DMS114 treated with DMSO at 0.1 percent for 48 hours (cell line): Measurements from ENCODE around the gene KCTD16.
A peak's percentile ranks its signal among the peaks of the same experiment; 100 is the strongest.

Source experiments
- DNase-seq: peaks from one replicate; lab custom pipeline; 2025; ENCODE audit not compliant: unreplicated experiment; lab: John Stamatoyannopoulos, UW

KCTD16 gene

GRCh38 chr5:144329681-144330080, 159.0 kb downstream of the KCTD16 start:
- no peak for DNase-seq

GRCh38 chr5:144331361-144331760, 160.7 kb downstream of the KCTD16 start:
- DNase-seq = no peak

GRCh38 chr5:144332265-144332664, 161.6 kb downstream of the KCTD16 start:
- DNase-seq = no peak

GRCh38 chr5:144333336-144333920, 162.8 kb downstream of the KCTD16 start:
- no peak for DNase-seq

GRCh38 chr5:144335561-144335960, 164.9 kb downstream of the KCTD16 start:
- DNase-seq = no peak

GRCh38 chr5:144336191-144336961, 165.7 kb downstream of the KCTD16 start:
- DNase-seq = no peak

GRCh38 chr5:144352330-144352729, 181.7 kb downstream of the KCTD16 start:
- DNase-seq = no peak

- no peak for DNase-seq
Observed at GRCh38 chr5:144352732-144353317, 182.2 kb downstream of the KCTD16 start.

GRCh38 chr5:144356489-144356888, 185.8 kb downstream of the KCTD16 start:
- DNase-seq = no peak

- no peak for DNase-seq
Observed at GRCh38 chr5:144361406-144361805, 190.7 kb downstream of the KCTD16 start.

- DNase-seq = no peak
Observed at GRCh38 chr5:144365885-144366284, 195.2 kb downstream of the KCTD16 start.

- no peak for DNase-seq
Observed at GRCh38 chr5:144367991-144368390, 197.3 kb downstream of the KCTD16 start.

GRCh38 chr5:144368556-144368955, 197.9 kb downstream of the KCTD16 start:
- no peak for DNase-seq

- DNase-seq = no peak
Observed at GRCh38 chr5:144369006-144369405, 198.3 kb downstream of the KCTD16 start.

- DNase-seq = no peak
Observed at GRCh38 chr5:144370273-144370672, 199.6 kb downstream of the KCTD16 start.

- DNase-seq = no peak
Observed at GRCh38 chr5:144374637-144375036, 204.0 kb downstream of the KCTD16 start.

GRCh38 chr5:144377207-144377606, 206.5 kb downstream of the KCTD16 start:
- no peak for DNase-seq

- DNase-seq = no peak
Observed at GRCh38 chr5:144378681-144379080, 208.0 kb downstream of the KCTD16 start.

GRCh38 chr5:144385597-144385996, 214.9 kb downstream of the KCTD16 start:
- DNase-seq = no peak

- DNase-seq = no peak
Observed at GRCh38 chr5:144386315-144386714, 215.6 kb downstream of the KCTD16 start.

- DNase-seq = peak; percentile 3
Observed at GRCh38 chr5:144390133-144390532, 219.5 kb downstream of the KCTD16 start.

- no peak for DNase-seq
Observed at GRCh38 chr5:144391044-144391443, 220.4 kb downstream of the KCTD16 start.
